IMR-90 (cell line): ENCODE data around the gene PALMD.

Source experiments
- CEBPB ChIP-seq: IDR thresholded peaks from 2 replicates; pipeline ENCODE4 v1.6.1; 2012; ENCODE audit warnings: low read depth, low read length, improper control_type of control experiment
- TF ChIP-seq, protein P1 (sequence below): conservative IDR thresholded peaks from 2 replicates; pipeline ENCODE4 v1.5.1; 2012; ENCODE audit warnings: mild to moderate bottlenecking, low read depth, low read length, improper control_type of control experiment

DNA sequence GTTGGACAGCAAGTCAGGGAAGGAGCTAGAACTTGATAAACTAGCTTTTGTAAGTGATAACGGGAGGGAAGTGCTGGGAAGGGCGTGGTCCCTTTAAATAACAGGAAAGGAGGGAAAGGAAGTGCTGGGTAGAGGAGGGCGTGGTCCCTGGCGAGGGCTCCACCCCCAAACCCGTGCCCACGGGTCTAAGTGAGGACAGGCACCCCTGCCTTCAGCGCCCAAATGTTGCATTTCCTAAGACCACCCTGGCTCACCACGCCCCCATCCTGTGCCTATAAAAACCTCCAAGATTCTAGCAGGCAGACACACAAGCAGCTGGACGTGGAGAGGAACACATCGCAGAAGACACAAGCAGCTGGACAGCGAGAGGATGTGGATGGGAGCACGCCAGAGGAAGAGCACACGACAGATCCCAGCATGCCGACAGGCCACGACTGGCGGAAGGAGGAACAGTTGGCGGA, 58.5 kb downstream of the PALMD start:
- TF ChIP-seq, protein P1, sequence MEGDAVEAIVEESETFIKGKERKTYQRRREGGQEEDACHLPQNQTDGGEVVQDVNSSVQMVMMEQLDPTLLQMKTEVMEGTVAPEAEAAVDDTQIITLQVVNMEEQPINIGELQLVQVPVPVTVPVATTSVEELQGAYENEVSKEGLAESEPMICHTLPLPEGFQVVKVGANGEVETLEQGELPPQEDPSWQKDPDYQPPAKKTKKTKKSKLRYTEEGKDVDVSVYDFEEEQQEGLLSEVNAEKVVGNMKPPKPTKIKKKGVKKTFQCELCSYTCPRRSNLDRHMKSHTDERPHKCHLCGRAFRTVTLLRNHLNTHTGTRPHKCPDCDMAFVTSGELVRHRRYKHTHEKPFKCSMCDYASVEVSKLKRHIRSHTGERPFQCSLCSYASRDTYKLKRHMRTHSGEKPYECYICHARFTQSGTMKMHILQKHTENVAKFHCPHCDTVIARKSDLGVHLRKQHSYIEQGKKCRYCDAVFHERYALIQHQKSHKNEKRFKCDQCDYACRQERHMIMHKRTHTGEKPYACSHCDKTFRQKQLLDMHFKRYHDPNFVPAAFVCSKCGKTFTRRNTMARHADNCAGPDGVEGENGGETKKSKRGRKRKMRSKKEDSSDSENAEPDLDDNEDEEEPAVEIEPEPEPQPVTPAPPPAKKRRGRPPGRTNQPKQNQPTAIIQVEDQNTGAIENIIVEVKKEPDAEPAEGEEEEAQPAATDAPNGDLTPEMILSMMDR = no peak
- TF ChIP-seq CEBPB = no peak
